BLaER1 (cell line): ENCODE data around the gene TRAF3.
A peak's percentile ranks its signal among the peaks of the same experiment; 100 is the strongest.
"Not testable (repeated sequence)": the region's sequence is repeated elsewhere in the genome, so short reads cannot be mapped to it uniquely, and the experiment has no call there.

ENCODE experiments used
- H3K27ac ChIP-seq: shearing (Covaris generic); formaldehyde crosslinking; 2 replicates; pipeline ENCODE4 v1.8.1; 2022
- H3K27me3 ChIP-seq: shearing (Covaris generic); formaldehyde crosslinking; 2 replicates; pipeline ENCODE4 v1.8.1; 2022
- H3K36me3 ChIP-seq: shearing (Covaris generic); formaldehyde crosslinking; 2 replicates; pipeline ENCODE4 v1.8.1; 2022
- H3K4me1 ChIP-seq: shearing (Covaris generic); formaldehyde crosslinking; 2 replicates; pipeline ENCODE4 v1.8.1; 2022
- H3K4me2 ChIP-seq: shearing (Covaris generic); formaldehyde crosslinking; 2 replicates; pipeline ENCODE4 v1.8.1; 2022
- H3K4me3 ChIP-seq: shearing (Covaris generic); formaldehyde crosslinking; 2 replicates; pipeline ENCODE4 v1.8.1; 2022
- H3K9ac ChIP-seq: shearing (Covaris generic); formaldehyde crosslinking; 2 replicates; pipeline ENCODE4 v1.8.1; 2022
- H3K9me3 ChIP-seq: shearing (Covaris generic); formaldehyde crosslinking; 2 replicates; pipeline ENCODE4 v1.8.1; 2022
- H4K20me1 ChIP-seq: shearing (Covaris generic); formaldehyde crosslinking; 2 replicates; pipeline ENCODE4 v1.8.1; 2022
- Cebpa-rat ChIP-seq: shearing (Covaris generic); IDR thresholded peaks from 2 replicates; pipeline ENCODE4 v1.8.1; 2022

The TRAF3 gene

DNA sequence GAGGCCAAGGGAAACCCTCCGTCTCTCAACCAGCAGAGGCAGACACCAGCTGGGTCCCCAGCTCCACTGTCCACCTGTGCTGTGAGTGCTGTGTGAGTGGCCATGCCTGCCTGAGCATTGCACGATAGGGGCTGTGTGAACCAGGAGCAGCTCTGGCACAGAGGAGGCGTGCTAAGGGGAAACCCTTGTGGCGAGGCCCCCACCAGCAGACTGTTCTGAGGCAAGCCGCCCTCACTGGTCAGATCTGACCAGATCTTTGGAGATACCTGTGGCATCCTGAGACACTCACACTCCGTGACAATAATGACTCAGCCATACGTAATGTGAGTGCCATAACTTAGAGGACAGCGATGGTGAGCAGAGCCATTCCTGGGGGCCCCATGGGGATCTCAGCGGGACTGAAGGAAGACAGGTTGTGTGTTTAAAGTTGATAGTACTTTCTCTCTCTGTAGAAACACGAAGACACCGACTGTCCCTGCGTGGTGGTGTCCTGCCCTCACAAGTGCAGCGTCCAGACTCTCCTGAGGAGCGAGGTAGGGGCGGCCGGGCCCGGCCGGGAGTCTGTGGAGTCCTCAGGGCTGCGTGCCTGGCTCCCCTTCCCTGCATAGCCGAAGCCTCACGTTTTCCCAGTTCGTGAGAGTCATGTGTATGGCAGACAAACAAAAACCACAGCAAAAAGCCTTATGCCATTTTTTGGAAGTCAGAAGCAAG is 108.6 kb downstream of the TRAF3 start:
- H3K36me3 ChIP-seq = peaks cover 72% of the 10 kb centered on the region
- no peak overlapping the region for H3K9ac ChIP-seq
- H3K4me2 ChIP-seq = no peak overlapping the region

DNA sequence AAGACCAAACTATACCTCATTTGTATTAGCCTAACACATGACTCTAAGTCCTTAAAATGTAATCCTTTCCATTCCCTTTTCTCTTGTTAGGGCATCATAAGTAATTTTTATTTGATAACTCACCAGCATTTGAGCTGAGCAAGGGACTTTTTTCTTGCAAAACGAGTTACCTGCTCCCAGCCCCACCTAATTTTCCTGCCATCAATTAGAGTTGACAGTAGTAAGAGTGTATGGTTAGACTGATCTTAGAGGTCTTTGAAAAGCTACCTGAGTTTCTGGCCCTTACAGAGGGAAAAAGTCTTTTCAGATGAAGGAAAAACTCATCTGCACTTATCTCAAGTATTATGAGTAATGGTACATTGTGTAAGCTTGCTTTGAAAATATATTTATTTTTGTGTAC is 111.5 kb downstream of the TRAF3 start:
- H3K4me2 ChIP-seq = no peak overlapping the region
- peaks cover 18% of the 10 kb centered on the region for H3K4me1 ChIP-seq
- H4K20me1 ChIP-seq = no peaks in the 10 kb centered on the region
- H3K27me3 ChIP-seq = no peaks in the 10 kb centered on the region
- no peak overlapping the region for H3K9ac ChIP-seq
- no peak for TF ChIP-seq Cebpa-rat
- H3K9me3 ChIP-seq = no peaks in the 10 kb centered on the region
- no peak overlapping the region for H3K27ac ChIP-seq
- H3K4me3 ChIP-seq = no peak overlapping the region
- peaks cover 75% of the 10 kb centered on the region for H3K36me3 ChIP-seq

More for the DNA sequence above, 108.6 kb downstream of the TRAF3 start:
- Histone ChIP-seq H3K27ac (no peak overlapping the region), H4K20me1 (no peaks in the 10 kb centered on the region), H3K27me3 (no peaks in the 10 kb centered on the region), H3K9me3 (no peaks in the 10 kb centered on the region), H3K4me3 (no peak overlapping the region), H3K4me1 (peaks cover 8% of the 10 kb centered on the region)
- TF ChIP-seq Cebpa-rat = no peak

DNA sequence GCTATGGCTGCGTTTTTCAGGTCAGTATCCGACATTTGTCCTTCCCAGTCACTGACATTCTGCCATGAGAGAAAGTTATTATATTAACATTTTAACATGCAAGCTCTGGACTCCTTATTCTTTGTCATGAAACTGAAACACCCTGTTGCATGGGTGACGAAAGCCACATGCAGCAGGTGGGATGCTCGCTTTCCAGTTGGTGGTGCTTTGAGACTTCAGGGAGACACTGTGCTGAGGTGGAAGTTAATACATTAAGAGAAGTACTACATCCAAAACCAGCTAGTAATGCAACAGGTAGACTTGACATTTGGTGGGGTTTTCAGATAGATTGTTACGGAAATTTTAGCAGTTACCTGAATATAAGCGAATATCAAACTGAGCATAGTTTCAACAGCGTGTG is 112.4 kb downstream of the TRAF3 start:
- Histone ChIP-seq H3K36me3 (peaks cover 76% of the 10 kb centered on the region), H3K9ac (no peak overlapping the region), H3K4me1 (peaks cover 20% of the 10 kb centered on the region), H3K9me3 (no peaks in the 10 kb centered on the region), H3K27ac (no peak overlapping the region), H3K4me3 (no peak overlapping the region), H4K20me1 (no peaks in the 10 kb centered on the region), H3K4me2 (no peak overlapping the region), H3K27me3 (no peaks in the 10 kb centered on the region)
- TF ChIP-seq Cebpa-rat = no peak

GRCh38 chr14:102891111-102891510 is 113.9 kb downstream of the TRAF3 start:
- H4K20me1 ChIP-seq = no peaks in the 10 kb centered on the region
- H3K27me3 ChIP-seq = no peaks in the 10 kb centered on the region
- TF ChIP-seq Cebpa-rat = no peak
- no peak overlapping the region for H3K4me3 ChIP-seq
- H3K4me2 ChIP-seq = no peak overlapping the region
- H3K27ac ChIP-seq = no peak overlapping the region
- H3K9me3 ChIP-seq = no peaks in the 10 kb centered on the region
- H3K36me3 ChIP-seq = peaks cover 76% of the 10 kb centered on the region
- H3K9ac ChIP-seq = no peak overlapping the region
- peaks cover 13% of the 10 kb centered on the region for H3K4me1 ChIP-seq

DNA sequence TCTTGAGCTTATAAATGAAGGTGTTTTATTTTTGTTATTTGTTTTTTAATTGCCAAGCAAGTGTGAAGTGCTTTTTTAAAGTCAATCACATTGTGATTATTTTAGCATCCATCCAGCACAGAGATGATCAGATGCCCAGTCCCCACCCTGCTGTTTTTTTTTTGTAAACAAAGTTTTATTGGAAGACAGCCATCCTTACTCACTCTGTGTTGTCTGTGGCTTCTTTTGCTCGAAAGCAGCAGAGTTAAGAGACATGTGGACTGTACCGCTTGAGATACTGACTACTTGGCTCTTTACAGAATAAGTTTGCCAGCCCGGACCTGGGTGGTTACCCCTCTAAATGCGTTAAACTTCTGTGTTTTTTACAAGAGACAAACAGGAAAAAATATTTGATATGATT is 114.3 kb downstream of the TRAF3 start:
- Histone ChIP-seq H3K9ac (no peak overlapping the region), H4K20me1 (no peaks in the 10 kb centered on the region), H3K4me1 (peaks cover 13% of the 10 kb centered on the region), H3K27me3 (no peaks in the 10 kb centered on the region), H3K4me3 (no peak overlapping the region), H3K4me2 (no peak overlapping the region), H3K27ac (no peak overlapping the region), H3K36me3 (peaks cover 73% of the 10 kb centered on the region), H3K9me3 (no peaks in the 10 kb centered on the region)
- TF ChIP-seq Cebpa-rat = no peak

- Histone ChIP-seq H3K4me2 (no peak overlapping the region), H3K9ac (no peak overlapping the region), H3K9me3 (no peaks in the 10 kb centered on the region), H3K36me3 (peaks cover 67% of the 10 kb centered on the region), H3K27me3 (no peaks in the 10 kb centered on the region), H3K4me1 (peaks cover 13% of the 10 kb centered on the region), H3K4me3 (no peak overlapping the region), H4K20me1 (no peaks in the 10 kb centered on the region), H3K27ac (no peak overlapping the region)
- TF ChIP-seq Cebpa-rat = no peak
Observed at GRCh38 chr14:102892651-102893050, 115.4 kb downstream of the TRAF3 start.

DNA sequence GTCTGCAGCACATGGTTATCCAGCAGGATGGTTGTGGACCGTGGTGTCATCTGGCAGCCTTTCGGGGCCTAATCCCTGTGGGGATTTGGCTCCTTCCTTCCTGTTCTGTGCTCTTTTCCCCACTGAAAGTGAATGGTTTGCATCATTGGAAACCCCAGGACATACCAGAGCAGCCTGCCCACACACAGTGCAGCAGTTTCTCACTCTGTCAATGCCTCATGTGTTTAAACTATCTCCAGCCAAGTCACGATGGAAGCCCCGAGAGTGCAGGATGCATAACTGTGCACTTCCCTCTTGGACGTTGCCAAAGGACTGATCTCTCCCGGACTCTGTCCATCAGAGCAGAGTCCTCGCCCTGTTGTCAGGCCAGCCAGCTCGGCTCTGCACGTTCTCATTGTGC is 116.2 kb downstream of the TRAF3 start:
- no peaks in the 10 kb centered on the region for H3K9me3 ChIP-seq
- no peak overlapping the region for H3K4me3 ChIP-seq
- no peaks in the 10 kb centered on the region for H4K20me1 ChIP-seq
- no peak overlapping the region; the same call in 1 of the 2 replicates for H3K27ac ChIP-seq
- H3K27me3 ChIP-seq = no peaks in the 10 kb centered on the region
- TF ChIP-seq Cebpa-rat = no peak
- H3K4me1 ChIP-seq = peaks cover 16% of the 10 kb centered on the region
- peaks cover 67% of the 10 kb centered on the region for H3K36me3 ChIP-seq
- H3K4me2 ChIP-seq = peak overlapping the region; percentile 61
- no peak overlapping the region for H3K9ac ChIP-seq

GRCh38 chr14:102896735-102897134 is 119.5 kb downstream of the TRAF3 start:
- H3K27me3 ChIP-seq, H3K9me3 ChIP-seq, H3K4me3 ChIP-seq, H3K4me2 ChIP-seq, H4K20me1 ChIP-seq, H3K9ac ChIP-seq, H3K27ac ChIP-seq: not testable (repeated sequence)
- peaks cover 38% of the 10 kb centered on the region for H3K4me1 ChIP-seq
- peaks cover 74% of the 10 kb centered on the region for H3K36me3 ChIP-seq

DNA sequence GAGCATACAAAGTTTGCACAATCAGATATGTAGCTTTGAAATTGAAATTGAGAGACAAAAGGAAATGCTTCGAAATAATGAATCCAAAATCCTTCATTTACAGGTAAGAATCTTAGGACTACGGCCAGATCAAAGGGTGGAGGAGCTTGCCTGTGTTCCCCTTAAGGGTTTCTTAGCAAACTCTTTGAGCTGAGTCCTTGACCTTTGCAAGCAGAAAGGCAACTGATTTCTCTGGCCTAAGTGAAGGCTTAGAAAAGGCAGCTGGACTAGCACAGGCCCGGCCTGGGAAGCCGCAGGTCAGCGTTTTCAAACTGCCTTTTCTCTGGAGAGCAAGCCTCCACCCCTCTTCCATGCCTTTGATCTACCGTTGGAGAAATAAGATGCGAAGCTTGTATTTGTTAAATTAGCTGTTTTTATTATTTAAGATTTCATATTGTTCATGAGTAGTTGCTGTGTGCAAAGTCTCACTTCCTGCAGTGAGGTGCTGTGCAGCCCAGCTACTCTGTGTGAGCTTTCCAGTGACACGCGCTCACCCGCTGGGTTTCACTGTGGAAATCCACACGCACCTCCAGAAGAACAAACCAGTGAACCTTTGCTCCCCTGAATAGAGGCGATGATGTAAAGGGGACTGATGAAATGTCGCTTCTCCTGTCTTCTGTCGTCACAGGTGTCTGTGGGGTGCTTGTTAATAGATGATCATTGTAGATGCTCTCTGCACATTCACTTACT is 120.2 kb downstream of the TRAF3 start:
- H3K4me3 ChIP-seq = no peak overlapping the region
- no peaks in the 10 kb centered on the region for H3K9me3 ChIP-seq
- no peak overlapping the region for H3K4me2 ChIP-seq
- no peak for TF ChIP-seq Cebpa-rat
- H3K27me3 ChIP-seq = no peaks in the 10 kb centered on the region
- no peak overlapping the region for H3K27ac ChIP-seq
- H4K20me1 ChIP-seq = peaks cover 16% of the 10 kb centered on the region; the same call in 1 of the 2 replicates
- peaks cover 45% of the 10 kb centered on the region for H3K4me1 ChIP-seq
- no peak overlapping the region for H3K9ac ChIP-seq
- H3K36me3 ChIP-seq = peaks cover 71% of the 10 kb centered on the region

- Histone ChIP-seq H3K36me3 (peaks cover 73% of the 10 kb centered on the region), H3K4me1 (peaks cover 44% of the 10 kb centered on the region)
Observed at GRCh38 chr14:102898298-102898697, 121.0 kb downstream of the TRAF3 start.

More at GRCh38 chr14:102898298-102898697, 121.0 kb downstream of the TRAF3 start:
- Histone ChIP-seq H4K20me1 (peaks cover 18% of the 10 kb centered on the region; the same call in 1 of the 2 replicates), H3K4me3 (no peak overlapping the region), H3K4me2 (no peak overlapping the region), H3K9me3 (no peaks in the 10 kb centered on the region), H3K9ac (no peak overlapping the region), H3K27ac (no peak overlapping the region), H3K27me3 (no peaks in the 10 kb centered on the region)
- TF ChIP-seq Cebpa-rat = no peak
